CD4-positive, CD25-positive, alpha-beta regulatory T cell (primary cell): ENCODE results near the gene SSX4B. TPM values are rescaled to one million over a fixed set of nuclear protein-coding genes. Genes with fewer than 3 reads are reported as not detected.
"Not testable (repeated sequence)": the region's sequence is repeated elsewhere in the genome, so short reads cannot be mapped to it uniquely, and the experiment has no call there.

Experiments
- ATAC-seq, 2 donors: fragments of 150-1000 bp; cut with Tn5 transposase; one replicate each; pipeline ENCODE4 v1.10.0; 2021; ENCODE audit warnings: low read depth in 2 of 2, moderate number of reproducible peaks in 2 of 2, moderate library complexity in 1 of 2
- DNase-seq, 3 donors: peaks; one replicate each; pipeline versions ENCODE4 v3.0.0 to v3.0.0-alpha.2; 2012 to 2022; ENCODE audit warnings: mixed read lengths in 1 of 3
- H3K27ac ChIP-seq: one replicate; pipeline ENCODE4 v1.7.0; 2013; ENCODE audit warnings: mild to moderate bottlenecking, low read length; ENCODE audit not compliant: insufficient read depth, poor library complexity, severe bottlenecking
- H3K27me3 ChIP-seq: one replicate; pipeline ENCODE4 v1.7.0; 2013; ENCODE audit warnings: low read length; ENCODE audit not compliant: control insufficient read depth, insufficient read depth
- H3K36me3 ChIP-seq: one replicate; pipeline ENCODE4 v1.7.0; 2013; ENCODE audit warnings: mild to moderate bottlenecking, low read length, moderate library complexity; ENCODE audit not compliant: control insufficient read depth, insufficient read depth
- H3K4me1 ChIP-seq: 2 replicates; pipeline ENCODE4 v1.7.0; 2013; ENCODE audit warnings: mild to moderate bottlenecking, low read length; ENCODE audit not compliant: insufficient read depth, control insufficient read depth, poor library complexity, severe bottlenecking
- H3K4me3 ChIP-seq: one replicate; pipeline ENCODE4 v1.7.0; 2013; ENCODE audit warnings: low read depth, mild to moderate bottlenecking, low read length, moderate library complexity
- H3K9me3 ChIP-seq, 2 experiments: 1 replicate in 1 of 2; 2 replicates in 1 of 2; pipeline ENCODE4 v1.7.0; 2013; ENCODE audit warnings: low read length in 2 of 2, mild to moderate bottlenecking in 1 of 2, moderate library complexity in 1 of 2; ENCODE audit not compliant: control insufficient read depth in 2 of 2
- H3K27ac Mint-ChIP-seq, 3 donors: one replicate each; pipeline ENCODE4 v1.8.0; 2020 to 2022; ENCODE audit warnings: mild to moderate bottlenecking in 3 of 3, mixed read lengths in 3 of 3, moderate library complexity in 2 of 3
- H3K27me3 Mint-ChIP-seq: one replicate; pipeline ENCODE4 v1.8.0; 2022; ENCODE audit warnings: mild to moderate bottlenecking, mixed read lengths
- H3K36me3 Mint-ChIP-seq: one replicate; pipeline ENCODE4 v1.8.0; 2020; ENCODE audit warnings: mixed read lengths
- H3K4me1 Mint-ChIP-seq, 4 donors: one replicate each; pipeline ENCODE4 v1.8.0; 2020 to 2022; ENCODE audit warnings: mixed read lengths in 4 of 4, mild to moderate bottlenecking in 1 of 4
- H3K4me3 Mint-ChIP-seq, 4 donors: one replicate each; pipeline ENCODE4 v1.8.0; 2020 to 2022; ENCODE audit warnings: mild to moderate bottlenecking in 4 of 4, mixed read lengths in 4 of 4, moderate library complexity in 3 of 4
- H3K9me3 Mint-ChIP-seq, 7 donors: one replicate each; pipeline ENCODE4 v1.8.0; 2020 to 2022; ENCODE audit warnings: mixed read lengths in 7 of 7, mild to moderate bottlenecking in 3 of 7, moderate library complexity in 2 of 7
- polyA plus RNA-seq, 4 donors: library from polyadenylated mRNA; unstranded; fragments of 300-500 nt; fragmentation: Illumina TruSeq; gene quantifications; one replicate each; pipeline ENCODE4 v1.2.3, GENCODE V29; 2021
- total RNA-seq: library from RNA; stranded (reverse); gene quantifications from one replicate; pipeline ENCODE4 v1.2.3, GENCODE V29; 2022

Gene SSX4B, protein sequence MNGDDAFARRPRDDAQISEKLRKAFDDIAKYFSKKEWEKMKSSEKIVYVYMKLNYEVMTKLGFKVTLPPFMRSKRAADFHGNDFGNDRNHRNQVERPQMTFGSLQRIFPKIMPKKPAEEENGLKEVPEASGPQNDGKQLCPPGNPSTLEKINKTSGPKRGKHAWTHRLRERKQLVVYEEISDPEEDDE
- not detected for total RNA-seq
- polyA plus RNA-seq, result not detected

DNA sequence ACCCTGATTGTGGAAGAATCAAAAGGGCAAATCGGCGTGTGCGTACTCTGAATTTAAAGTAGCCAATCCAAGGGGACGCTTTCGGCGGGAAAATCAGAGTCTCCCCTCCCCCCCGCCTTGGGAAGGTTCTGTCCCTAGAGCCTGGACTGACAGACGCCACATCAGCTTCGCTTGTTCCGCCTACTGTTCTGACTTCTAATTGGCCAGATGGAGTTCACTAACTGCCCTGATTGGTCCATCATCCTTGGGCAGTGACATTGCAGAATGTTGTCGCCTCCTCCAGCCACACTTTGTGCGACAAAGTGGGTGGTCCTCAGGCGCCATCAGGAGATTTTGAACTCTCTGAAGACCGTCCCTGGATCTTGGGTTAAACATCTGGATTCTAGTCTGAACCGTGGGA, at the start of gene SSX4B:
SSX4B (minus strand) TSS at position 101 of the 400 bp plus-strand sequence. CDS start 588 bp downstream, outside the sequence.
- not testable (repeated sequence) for H3K36me3 Mint-ChIP-seq, H3K4me1 Mint-ChIP-seq

GRCh38 chrX:48460606-48461005, 48.8 kb upstream of the SSX4B start:
- no peaks in the 10 kb centered on the region for H3K27me3 Mint-ChIP-seq
- H3K27ac Mint-ChIP-seq, result peak overlapping the region in 1 of 3 donors; percentile 21
- H3K4me3 Mint-ChIP-seq, result no peak overlapping the region
- H3K9me3 Mint-ChIP-seq, result peaks cover 0 to 2% (median 0%) of the 10 kb centered on the region in 7 donors
- Histone ChIP-seq H3K36me3 (peaks cover 9% of the 10 kb centered on the region), H3K4me1 (no peaks in the 10 kb centered on the region), H3K27me3 (no peaks in the 10 kb centered on the region), H3K4me3 (no peak overlapping the region), H3K27ac (no peak overlapping the region), H3K9me3 (no peaks in the 10 kb centered on the region)
- H3K36me3 Mint-ChIP-seq, result peaks cover 23% of the 10 kb centered on the region
- DNase-seq (no peak), ATAC-seq (no peak)
- H3K4me1 Mint-ChIP-seq, result peaks cover 0 to 11% (median 8%) of the 10 kb centered on the region in 4 donors

More for the DNA sequence above, at the start of gene SSX4B:
- H3K27me3 ChIP-seq, DNase-seq, H3K9me3 Mint-ChIP-seq, ATAC-seq, H3K4me3 ChIP-seq, H3K27me3 Mint-ChIP-seq, H3K27ac ChIP-seq, H3K4me3 Mint-ChIP-seq, H3K9me3 ChIP-seq, H3K36me3 ChIP-seq, H3K4me1 ChIP-seq, H3K27ac Mint-ChIP-seq: not testable (repeated sequence)

- Histone ChIP-seq H3K4me1 (no peaks in the 10 kb centered on the region), H3K9me3 (no peaks in the 10 kb centered on the region), H3K36me3 (peaks cover 9% of the 10 kb centered on the region), H3K27me3 (no peaks in the 10 kb centered on the region), H3K27ac (no peak overlapping the region), H3K4me3 (no peak overlapping the region)
- Mint-ChIP-seq H3K36me3 (peaks cover 19% of the 10 kb centered on the region), H3K27me3 (no peaks in the 10 kb centered on the region), H3K4me1 (peaks cover 0 to 5% (median 3%) of the 10 kb centered on the region in 4 donors), H3K4me3 (no peak overlapping the region), H3K27ac (peak overlapping the region in 2 of 3 donors; percentile 21 to 88), H3K9me3 (peaks cover 0 to 2% (median 0%) of the 10 kb centered on the region in 7 donors)
- DNase-seq (no peak), ATAC-seq (no peak)
Measured at GRCh38 chrX:48460031-48460430, 48.3 kb upstream of the SSX4B start.

DNA sequence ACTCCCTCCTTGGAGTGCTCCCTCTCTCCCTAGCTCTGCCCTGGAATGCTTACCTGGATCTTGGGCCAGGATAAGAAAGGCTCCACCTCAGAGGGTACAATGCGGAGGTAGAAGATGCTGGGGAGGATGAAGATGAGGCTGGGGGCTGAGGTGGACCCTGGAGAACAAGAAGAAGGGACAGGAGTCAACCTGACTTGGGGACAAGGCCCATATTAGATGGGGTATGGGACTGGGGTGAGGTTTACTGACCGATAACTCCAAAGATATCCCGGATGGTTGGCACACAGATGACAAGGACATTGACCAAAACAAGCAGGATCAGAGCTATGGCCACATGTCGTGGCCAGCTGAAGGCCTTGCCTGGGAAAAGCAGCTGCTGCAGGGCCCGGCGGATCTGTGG, 47.7 kb upstream of the SSX4B start:
- H3K27ac ChIP-seq, result no peak overlapping the region
- no peak overlapping the region for H3K4me3 Mint-ChIP-seq
- H3K4me3 ChIP-seq, result no peak overlapping the region
- H3K36me3 ChIP-seq, result peaks cover 9% of the 10 kb centered on the region
- H3K9me3 Mint-ChIP-seq, result peaks cover 0 to 2% (median 0%) of the 10 kb centered on the region in 7 donors
- no peaks in the 10 kb centered on the region for H3K9me3 ChIP-seq
- H3K27me3 ChIP-seq, result no peaks in the 10 kb centered on the region
- DNase-seq (no peak), ATAC-seq (no peak)
- H3K27me3 Mint-ChIP-seq, result no peaks in the 10 kb centered on the region
- peak overlapping the region in 1 of 3 donors; percentile 21 for H3K27ac Mint-ChIP-seq
- peaks cover 19% of the 10 kb centered on the region for H3K36me3 Mint-ChIP-seq
- H3K4me1 ChIP-seq, result no peaks in the 10 kb centered on the region
- H3K4me1 Mint-ChIP-seq, result peaks cover 0 to 5% (median 1%) of the 10 kb centered on the region in 4 donors

- Histone ChIP-seq H3K4me3 (no peak overlapping the region), H3K4me1 (no peaks in the 10 kb centered on the region), H3K27me3 (no peaks in the 10 kb centered on the region), H3K9me3 (no peaks in the 10 kb centered on the region), H3K27ac (no peak overlapping the region), H3K36me3 (peaks cover 9% of the 10 kb centered on the region)
- peaks cover 0 to 2% (median under 1%) of the 10 kb centered on the region in 4 donors for H3K4me1 Mint-ChIP-seq
- peaks cover 14% of the 10 kb centered on the region for H3K36me3 Mint-ChIP-seq
- no peak for ATAC-seq
- no peak overlapping the region for H3K27ac Mint-ChIP-seq
- no peaks in the 10 kb centered on the region for H3K27me3 Mint-ChIP-seq
- H3K9me3 Mint-ChIP-seq, result peaks cover 0 to 2% (median 0%) of the 10 kb centered on the region in 7 donors
- H3K4me3 Mint-ChIP-seq, result no peak overlapping the region
- no peak for DNase-seq
Measured at GRCh38 chrX:48458711-48459110, 47.0 kb upstream of the SSX4B start.

DNA sequence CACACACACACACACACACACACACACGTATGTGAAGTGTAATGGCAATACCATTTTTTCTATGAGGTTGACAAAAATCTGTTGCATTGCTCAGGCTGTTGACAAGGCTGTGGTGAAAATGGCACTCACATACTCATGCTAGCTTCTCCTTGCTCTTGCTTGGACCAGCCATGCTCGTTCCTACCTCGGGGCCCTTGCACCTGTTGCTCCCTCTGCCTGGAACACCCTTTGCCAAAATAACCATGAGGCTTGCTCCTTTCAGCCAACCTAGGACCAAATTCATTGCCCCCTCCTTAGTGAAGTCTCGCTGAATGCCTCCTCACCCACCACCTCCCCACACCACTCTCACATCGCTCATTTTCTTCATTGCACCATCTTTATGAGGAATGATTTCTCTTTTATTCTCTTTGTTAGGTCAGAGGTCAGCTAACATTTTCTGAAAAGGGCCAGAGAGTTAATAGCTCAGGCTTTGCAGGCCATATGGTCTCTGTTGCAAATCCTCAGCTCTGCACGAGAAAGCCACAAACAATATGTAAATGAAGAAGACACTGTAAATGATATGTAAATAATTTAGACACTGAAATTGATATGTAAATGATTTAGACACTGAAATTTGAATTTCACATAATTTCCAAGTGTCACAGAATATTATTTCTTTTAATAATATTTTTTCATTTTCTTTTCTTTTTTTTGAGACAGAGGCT, 45.0 kb upstream of the SSX4B start:
- Histone ChIP-seq H3K9me3 (no peaks in the 10 kb centered on the region), H3K36me3 (peaks cover 6% of the 10 kb centered on the region), H3K4me3 (no peak overlapping the region), H3K27me3 (no peaks in the 10 kb centered on the region), H3K4me1 (no peaks in the 10 kb centered on the region), H3K27ac (no peak overlapping the region)
- no peak overlapping the region for H3K4me3 Mint-ChIP-seq
- H3K9me3 Mint-ChIP-seq, result peaks cover 0 to 2% (median 0%) of the 10 kb centered on the region in 7 donors
- H3K4me1 Mint-ChIP-seq, result no peaks in the 10 kb centered on the region
- peak overlapping the region in 1 of 3 donors; percentile 20 for H3K27ac Mint-ChIP-seq
- H3K27me3 Mint-ChIP-seq, result peaks cover 4% of the 10 kb centered on the region
- peaks cover 14% of the 10 kb centered on the region for H3K36me3 Mint-ChIP-seq
- DNase-seq, result no peak
- no peak for ATAC-seq

GRCh38 chrX:48451708-48452107, 39.9 kb upstream of the SSX4B start:
- H3K27me3 ChIP-seq, result no peaks in the 10 kb centered on the region
- H3K9me3 ChIP-seq, result no peaks in the 10 kb centered on the region
- H3K27ac ChIP-seq, result no peak overlapping the region
- no peaks in the 10 kb centered on the region for H3K4me1 ChIP-seq
- H3K4me1 Mint-ChIP-seq, result no peaks in the 10 kb centered on the region
- DNase-seq, result no peak
- no peak overlapping the region for H3K27ac Mint-ChIP-seq
- H3K27me3 Mint-ChIP-seq, result peaks cover 4% of the 10 kb centered on the region
- no peak overlapping the region for H3K4me3 Mint-ChIP-seq
- no peaks in the 10 kb centered on the region for H3K36me3 ChIP-seq
- peaks cover 0 to 1% (median 0%) of the 10 kb centered on the region in 7 donors for H3K9me3 Mint-ChIP-seq
- ATAC-seq, result no peak
- H3K4me3 ChIP-seq, result no peak overlapping the region
- no peaks in the 10 kb centered on the region for H3K36me3 Mint-ChIP-seq
